NOMO-1 treated with dmso at 0.1 percent for 144 hours (cell line): ENCODE results near the gene STAT3.

Experiments
- DNase-seq: peaks from one replicate; lab custom pipeline; 2025; ENCODE audit not compliant: unreplicated experiment; lab: John Stamatoyannopoulos, UW

STAT3 gene

GRCh38 chr17:42388381-42389134 is at the start of gene STAT3:
STAT3 (minus strand) TSS chr17:42388442; CDS start chr17:42348516, 39,926 bp downstream.
- peak; percentile 99 for DNase-seq

DNA sequence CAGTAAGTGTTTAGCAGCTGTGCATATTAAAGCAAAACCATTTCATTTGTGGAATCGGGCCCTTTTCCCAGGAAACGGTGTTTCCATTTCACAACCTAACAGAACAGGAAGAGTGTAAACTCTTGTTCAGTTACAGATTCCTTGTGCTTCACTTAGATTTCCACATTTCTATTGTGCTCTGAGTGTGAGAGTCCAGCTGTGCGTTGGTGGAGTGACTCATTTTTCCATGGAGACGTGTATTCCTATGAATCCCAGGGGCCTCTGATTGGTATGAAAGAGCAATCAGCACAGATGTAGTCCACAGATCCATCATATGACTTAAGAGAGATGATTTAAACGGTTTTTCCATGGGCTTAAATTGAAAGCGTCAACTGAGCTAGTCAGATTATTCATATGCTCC is 48.1 kb upstream of the STAT3 start:
- DNase-seq: no peak

DNA sequence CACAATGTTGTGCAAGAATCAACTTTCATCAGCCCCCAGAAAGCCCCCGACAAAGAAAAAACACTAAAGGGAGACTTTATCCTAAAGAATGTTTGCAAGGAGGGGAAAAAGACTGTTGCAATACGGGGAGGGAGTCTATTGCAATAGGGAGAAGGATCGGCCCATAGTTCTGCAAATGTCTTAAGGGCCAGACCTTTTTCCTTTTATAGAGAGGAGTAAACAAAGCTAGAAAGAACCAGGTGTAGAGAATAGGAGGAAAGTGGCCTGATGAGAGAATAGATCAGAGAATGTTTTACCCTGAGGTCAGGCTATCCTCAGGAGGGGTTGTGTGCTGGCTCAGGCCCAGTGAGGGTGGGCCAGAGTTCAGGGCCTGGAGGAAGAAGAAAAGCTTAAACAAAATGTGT is 43.5 kb upstream of the STAT3 start:
- no peak for DNase-seq

DNA sequence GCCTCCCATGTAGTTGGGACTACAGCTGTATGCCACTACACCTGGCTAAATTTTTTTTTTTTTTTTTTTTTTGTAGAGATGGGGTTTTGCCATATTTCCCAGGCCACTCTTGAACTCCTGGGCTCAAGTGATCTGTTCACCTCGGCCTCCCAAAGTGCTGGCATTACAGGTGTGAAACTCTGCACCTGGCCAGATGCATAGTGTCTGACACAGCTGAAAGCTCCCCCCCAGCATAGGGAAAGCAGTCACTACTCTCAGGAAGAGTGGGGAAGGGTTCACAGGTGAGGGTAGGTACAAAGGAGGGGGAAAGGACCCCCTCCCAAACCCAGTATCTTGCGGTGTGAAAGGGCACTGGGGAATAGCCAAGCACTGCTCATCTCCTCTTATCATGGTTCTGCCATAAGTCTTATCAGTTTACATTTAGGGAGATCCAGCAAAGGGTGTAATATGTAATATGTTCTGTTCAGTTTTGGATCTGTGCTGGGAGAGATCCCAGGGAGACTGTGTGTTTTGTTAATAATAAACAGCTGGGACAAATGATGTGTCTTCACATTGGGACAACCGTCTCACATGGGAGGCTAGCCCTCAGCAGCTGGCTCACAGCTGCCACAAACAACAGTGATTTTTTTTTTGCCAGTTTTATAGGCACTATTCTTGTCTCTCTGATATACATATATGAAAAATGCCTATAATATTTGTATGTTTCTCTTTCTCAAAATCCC is 41.6 kb upstream of the STAT3 start:
- no peak for DNase-seq

- no peak for DNase-seq
Measured at GRCh38 chr17:42428141-42428944, 40.1 kb upstream of the STAT3 start.

DNA sequence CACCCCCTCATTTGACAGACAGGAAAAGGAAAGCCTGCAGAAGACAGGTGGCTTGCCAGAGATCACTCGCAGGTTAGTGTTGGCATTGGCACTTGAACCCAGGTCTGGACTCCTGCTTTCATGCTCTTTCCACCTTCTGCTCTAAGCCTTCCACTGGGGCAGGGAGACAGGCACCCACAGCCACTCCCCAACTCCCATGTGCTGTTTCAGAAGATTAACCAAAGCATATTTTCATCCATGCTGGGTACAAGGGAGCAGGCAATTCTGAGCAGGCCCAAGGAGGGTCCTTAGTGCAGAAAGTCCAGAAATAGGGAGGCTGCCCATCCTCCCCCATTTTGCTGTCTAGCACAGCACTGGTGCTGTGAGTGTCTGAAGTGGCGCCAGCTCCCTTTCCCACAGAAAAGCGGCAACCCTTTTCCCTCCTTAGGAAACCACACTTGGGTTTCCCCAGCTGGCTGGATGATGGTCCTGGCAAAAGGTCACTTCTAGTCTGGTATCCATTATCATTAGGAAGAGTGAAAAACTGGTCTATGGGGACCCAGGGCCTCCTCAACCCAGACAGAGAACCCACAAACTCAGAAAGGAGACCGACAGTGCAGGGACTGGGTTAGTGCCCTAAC is 36.9 kb upstream of the STAT3 start:
- DNase-seq: no peak

DNA sequence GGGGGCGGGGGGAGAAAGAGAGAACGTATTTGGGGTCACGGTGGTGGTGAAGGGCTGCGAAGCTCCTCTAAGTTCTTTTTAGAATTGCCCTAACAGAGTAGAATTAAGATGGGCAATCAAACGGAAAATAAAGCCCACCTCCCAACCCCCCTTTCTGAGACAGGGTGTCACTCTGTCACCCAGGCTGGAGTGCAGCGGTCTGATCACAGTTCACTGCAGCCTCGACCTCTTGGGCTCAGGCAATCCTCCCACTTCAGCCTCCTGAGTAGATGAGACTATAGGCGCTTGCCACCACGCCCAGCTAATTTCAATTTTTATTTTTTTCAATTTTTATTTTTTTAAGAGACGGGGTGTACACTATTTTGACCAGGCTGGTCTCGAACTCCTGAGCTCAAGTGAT is 35.5 kb upstream of the STAT3 start:
- no peak for DNase-seq

DNA sequence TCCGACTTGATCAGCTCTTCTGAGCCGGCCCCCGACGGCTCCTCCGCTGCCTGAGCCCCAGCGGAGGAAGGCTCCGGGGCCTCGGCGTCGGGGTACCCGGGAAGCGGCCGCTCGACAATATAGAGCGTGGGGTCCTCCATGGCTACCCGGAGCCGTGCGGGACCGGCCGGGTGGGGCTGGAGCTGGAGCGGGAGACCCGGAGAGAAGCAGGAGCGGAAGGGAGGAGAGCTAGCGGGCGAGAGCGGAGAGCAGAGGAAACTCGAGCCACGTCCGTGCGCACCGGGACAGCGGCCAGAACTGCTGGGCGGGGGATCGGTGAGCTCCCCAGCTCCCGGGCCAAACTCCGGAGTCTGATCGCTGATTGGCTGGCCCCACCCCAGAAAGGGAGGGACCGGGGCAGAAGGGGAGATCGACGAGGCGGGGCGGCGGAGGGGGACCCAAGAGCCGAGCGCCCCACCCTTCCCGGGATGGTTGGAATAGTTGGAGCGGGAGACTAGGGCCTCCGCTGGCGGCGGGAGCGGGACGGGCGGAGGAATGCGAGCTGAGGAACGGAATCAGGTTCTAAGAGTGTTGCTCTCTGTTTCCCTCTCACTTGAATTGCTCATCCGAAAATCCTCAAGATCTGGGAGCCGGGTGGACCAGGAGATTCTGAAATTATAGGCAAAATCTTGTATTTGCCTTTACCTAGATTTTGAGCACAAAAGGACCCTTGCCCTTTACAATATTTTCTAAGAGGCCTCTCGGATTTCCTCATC is 34.9 kb upstream of the STAT3 start, which contains the start of gene CAVIN1:
Gene CAVIN1 (minus strand): TSS at position 299 of the 755 bp plus-strand sequence. CDS start 159 bp downstream, at position 140.
- DNase-seq: no peak

DNA sequence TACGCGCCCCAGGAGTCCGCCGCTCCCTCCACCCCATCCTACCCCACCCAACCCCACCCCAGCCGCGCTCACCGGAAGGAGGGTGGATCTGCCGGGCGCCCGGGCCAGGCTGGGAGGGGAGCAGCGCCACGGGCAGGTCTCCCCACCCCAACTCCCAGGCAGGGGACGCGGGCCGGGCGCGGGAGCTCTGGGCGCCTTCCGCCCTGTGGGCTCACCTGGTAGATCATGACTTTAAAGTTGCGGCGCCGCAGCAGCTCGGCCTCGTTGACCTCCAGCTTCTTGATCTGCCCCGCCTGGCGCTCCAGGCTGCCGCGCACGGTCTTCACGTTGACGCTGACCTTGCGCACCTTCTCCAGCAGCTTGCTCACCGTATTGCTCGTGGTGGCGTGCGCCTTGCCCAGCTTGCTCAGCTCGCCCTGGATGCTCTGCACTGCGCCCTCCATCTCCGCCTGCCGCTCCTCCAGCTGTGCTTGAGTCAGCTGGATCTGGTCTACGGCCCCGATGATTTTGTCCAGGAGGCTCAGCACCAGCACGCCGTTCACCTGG is 34.2 kb upstream of the STAT3 start:
- DNase-seq: no peak

GRCh38 chr17:42421507-42422338 is 33.5 kb upstream of the STAT3 start:
- DNase-seq: no peak

DNA sequence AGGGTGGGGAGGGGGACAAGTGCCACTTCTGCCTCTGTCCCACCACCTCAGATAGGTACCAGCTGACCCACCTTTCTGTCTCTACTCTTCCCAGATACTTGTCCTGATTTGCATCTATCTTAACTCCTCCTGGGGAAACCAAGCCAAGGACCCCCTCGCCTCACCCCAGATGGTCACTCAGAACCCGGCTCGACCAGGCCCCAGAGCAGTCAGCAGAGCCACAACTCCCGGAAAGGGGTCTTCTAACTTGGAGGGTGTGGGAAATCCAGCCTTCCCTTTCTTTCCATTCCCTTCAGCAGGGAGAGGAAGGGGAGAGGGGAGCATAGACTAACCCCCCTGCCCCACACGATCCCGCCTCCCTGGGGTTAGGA is 32.9 kb upstream of the STAT3 start:
- no peak for DNase-seq

GRCh38 chr17:42417981-42418380 is 29.7 kb upstream of the STAT3 start:
- peak; percentile 67 for DNase-seq

DNA sequence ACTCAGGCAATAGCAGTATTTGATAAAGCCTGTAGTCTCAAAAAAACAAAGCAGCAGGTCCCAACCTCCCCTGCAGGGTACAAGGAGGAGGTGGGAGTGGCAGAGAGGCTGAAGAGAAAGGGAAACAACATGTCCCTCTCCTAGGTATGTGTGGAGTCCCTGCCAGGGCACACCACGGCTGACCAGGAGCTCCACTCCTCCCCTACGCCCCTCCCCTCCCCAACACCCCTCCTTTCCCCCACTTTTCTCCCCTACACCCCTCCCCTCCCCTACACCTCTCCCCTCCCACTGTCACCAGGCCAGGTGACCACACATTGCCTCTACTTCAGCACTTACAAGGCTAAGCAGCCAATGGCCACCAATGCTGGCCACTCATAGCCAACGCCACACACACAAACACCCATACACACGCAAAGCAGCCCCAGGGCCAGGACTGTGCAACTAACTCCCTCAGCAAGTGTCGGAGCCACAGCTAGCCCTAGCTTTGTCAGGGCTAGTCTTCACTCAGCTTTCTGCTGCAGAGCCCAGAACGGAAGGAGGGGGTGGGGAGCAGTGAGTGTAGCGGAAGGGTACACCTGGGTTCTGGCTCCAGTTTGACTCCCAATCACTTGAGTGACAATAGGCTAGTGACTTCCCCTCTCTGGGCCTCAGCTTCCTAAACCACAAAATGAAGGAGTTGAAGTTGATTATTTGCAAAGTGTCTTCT is 26.6 kb upstream of the STAT3 start:
- peak; percentile 35 for DNase-seq

- no peak for DNase-seq
Measured at GRCh38 chr17:42413464-42414040, 25.3 kb upstream of the STAT3 start.

DNA sequence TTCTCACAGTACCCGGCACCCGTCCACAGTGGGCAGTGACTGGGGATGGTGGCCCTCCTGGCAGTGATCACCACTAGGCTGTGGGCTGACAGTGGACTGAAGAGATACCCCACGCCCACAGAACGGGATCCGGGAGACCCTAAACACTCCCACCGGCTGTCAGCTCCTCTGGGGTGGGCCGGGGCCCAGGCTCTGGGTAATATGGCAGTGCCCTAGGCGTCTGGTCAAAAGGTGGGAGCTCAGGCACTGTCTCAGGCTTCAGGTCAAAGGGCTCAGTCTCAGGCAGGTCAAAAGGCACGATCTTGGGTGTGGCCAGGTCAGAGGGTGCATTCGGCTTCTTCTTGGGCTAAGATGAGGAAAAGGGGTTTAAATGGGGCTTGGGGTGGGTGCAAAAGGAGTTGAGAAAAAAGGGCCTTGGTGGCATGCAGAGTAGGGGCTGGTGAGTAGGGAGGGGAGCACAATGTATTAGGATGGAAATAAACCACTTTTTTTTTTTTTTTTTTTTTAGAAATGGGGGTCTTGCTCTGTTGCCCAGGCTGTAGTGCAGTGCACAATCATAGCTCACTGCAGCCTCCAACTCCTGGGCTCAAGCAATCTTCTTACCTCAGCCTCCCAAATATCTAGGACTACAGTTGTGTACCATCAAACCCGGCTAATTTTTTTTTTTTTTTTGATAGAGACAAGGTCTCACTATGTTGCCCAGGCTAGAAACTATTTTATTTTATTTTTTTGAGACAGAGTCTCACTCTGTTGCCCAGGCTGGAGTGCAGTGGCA is 23.9 kb upstream of the STAT3 start:
- no peak for DNase-seq

DNA sequence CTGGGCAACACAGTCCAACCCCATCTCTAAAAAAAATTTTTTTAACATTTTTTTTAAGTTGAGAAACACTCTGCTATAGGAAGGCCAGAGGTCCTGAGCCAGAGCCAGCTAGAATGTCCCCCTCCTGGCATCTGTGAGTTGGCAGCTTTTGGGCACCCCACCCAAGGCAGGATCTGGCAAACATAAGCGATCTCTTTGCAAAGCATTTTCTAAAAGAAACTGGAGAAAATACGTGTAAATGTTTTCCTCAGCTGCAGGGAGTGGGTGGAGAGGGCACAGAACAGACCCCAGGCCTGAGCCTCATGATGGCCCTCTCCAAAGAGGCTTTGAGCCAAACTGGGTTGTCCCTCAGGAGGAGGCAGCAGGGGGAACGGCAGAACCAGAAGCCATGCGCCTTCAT is 23.1 kb upstream of the STAT3 start:
- no peak for DNase-seq

GRCh38 chr17:42410319-42410685 is 22.1 kb upstream of the STAT3 start:
- DNase-seq: no peak
